OCI-M1 (cell line): Measurements from ENCODE around the gene SEPTIN12.

Experiments
- DNase-seq: peaks from one replicate; lab custom pipeline; 2025; lab: John Stamatoyannopoulos, UW

Gene SEPTIN12

GRCh38 chr16:4783951-4784336 lies 4.2 kb downstream of the SEPTIN12 start:
- DNase-seq, result no peak

- no peak for DNase-seq
Measured at GRCh38 chr16:4783251-4783950, 4.7 kb downstream of the SEPTIN12 start.

- DNase-seq, result no peak
Measured at GRCh38 chr16:4780235-4780634, 7.9 kb downstream of the SEPTIN12 start.

- no peak for DNase-seq
Measured at GRCh38 chr16:4778050-4778392, 10.1 kb downstream of the SEPTIN12 start.

GRCh38 chr16:4777339-4778049 lies 10.7 kb downstream of the SEPTIN12 start:
- no peak for DNase-seq

GRCh38 chr16:4776141-4776705 lies 11.9 kb downstream of the SEPTIN12 start:
- DNase-seq, result no peak

GRCh38 chr16:4775005-4775404 lies 13.1 kb downstream of the SEPTIN12 start:
- no peak for DNase-seq

- no peak for DNase-seq
Measured at GRCh38 chr16:4772351-4772750, 15.8 kb downstream of the SEPTIN12 start.

- no peak for DNase-seq
Measured at GRCh38 chr16:4771646-4772045, 16.5 kb downstream of the SEPTIN12 start.

- no peak for DNase-seq
Measured at GRCh38 chr16:4769306-4769638, 18.9 kb downstream of the SEPTIN12 start.

GRCh38 chr16:4768549-4769305 lies 19.4 kb downstream of the SEPTIN12 start:
- peak; percentile 97 for DNase-seq

GRCh38 chr16:4767872-4768548 lies 20.1 kb downstream of the SEPTIN12 start:
- DNase-seq, result peak; percentile 76

- DNase-seq, result peak; percentile 98
Measured at GRCh38 chr16:4766875-4767628, 21.1 kb downstream of the SEPTIN12 start, which contains the start of gene ZNF500. Gene ZNF500 (minus strand): TSS chr16:4767162. CDS start chr16:4765978, 1,184 bp downstream.

- no peak for DNase-seq
Measured at GRCh38 chr16:4765511-4766474, 22.4 kb downstream of the SEPTIN12 start.

GRCh38 chr16:4763791-4764190 lies 24.4 kb downstream of the SEPTIN12 start:
- no peak for DNase-seq

GRCh38 chr16:4762205-4762604 lies 25.9 kb downstream of the SEPTIN12 start:
- DNase-seq, result no peak

GRCh38 chr16:4760221-4760910 lies 27.8 kb downstream of the SEPTIN12 start:
- DNase-seq, result no peak

- DNase-seq, result no peak
Measured at GRCh38 chr16:4755687-4756086, 32.5 kb downstream of the SEPTIN12 start.

- no peak for DNase-seq
Measured at GRCh38 chr16:4754865-4755264, 33.3 kb downstream of the SEPTIN12 start.

GRCh38 chr16:4753227-4753626 lies 34.9 kb downstream of the SEPTIN12 start:
- DNase-seq, result no peak
